ENCODE results near the gene WWP2.
"Not testable (repeated sequence)": the region's sequence is repeated elsewhere in the genome, so short reads cannot be mapped to it uniquely, and the experiment has no call there.

The WWP2 gene

GRCh38 chr16:69951017-69951671 lies 189.0 kb downstream of the WWP2 start, which contains the start of gene CLEC18A:
TSS of gene CLEC18A (plus strand) at chr16:69951334. CDS start at chr16:69951367, 33 bp downstream.
- not testable (repeated sequence) for DNase-seq

GRCh38 chr16:69951672-69952031 lies 189.5 kb downstream of the WWP2 start:
- not testable (repeated sequence) for DNase-seq

- DNase-seq = peak; percentile 8
Measured at GRCh38 chr16:69952116-69952515, 190.0 kb downstream of the WWP2 start.

GRCh38 chr16:69952572-69953355 lies 190.6 kb downstream of the WWP2 start:
- DNase-seq = peak; percentile 13

GRCh38 chr16:69954241-69954640 lies 192.1 kb downstream of the WWP2 start:
- peak; percentile 38 for DNase-seq

GRCh38 chr16:69963312-69963711 lies 201.2 kb downstream of the WWP2 start:
- not testable (repeated sequence) for DNase-seq

GRCh38 chr16:69964960-69965660 lies 203.0 kb downstream of the WWP2 start:
- DNase-seq = not testable (repeated sequence)

- DNase-seq = not testable (repeated sequence)
Measured at GRCh38 chr16:69965661-69966054, 203.5 kb downstream of the WWP2 start.

GRCh38 chr16:69967688-69968087 lies 205.6 kb downstream of the WWP2 start:
- not testable (repeated sequence) for DNase-seq

- DNase-seq = not testable (repeated sequence)
Measured at GRCh38 chr16:69968125-69968524, 206.0 kb downstream of the WWP2 start.

- DNase-seq = not testable (repeated sequence)
Measured at GRCh38 chr16:69969657-69970056, 207.5 kb downstream of the WWP2 start.

- DNase-seq = not testable (repeated sequence)
Measured at GRCh38 chr16:69972120-69972519, 210.0 kb downstream of the WWP2 start.

GRCh38 chr16:69972935-69973334 lies 210.8 kb downstream of the WWP2 start:
- DNase-seq = not testable (repeated sequence)

- not testable (repeated sequence) for DNase-seq
Measured at GRCh38 chr16:69985196-69985595, 223.1 kb downstream of the WWP2 start.

Measured in left hindlimb (tissue), 1 donor.